H1 (cell line): ENCODE measurements around the gene SLC25A21. TPM values are rescaled to one million over a fixed set of nuclear protein-coding genes. Genes with fewer than 3 reads are reported as not detected.

Experiments used
- ASH2L ChIP-seq: fragments of 200-600, 300-600 bp; sonication (generic); IDR thresholded peaks from one replicate; pipeline ENCODE4 v1.7.1; 2017; ENCODE audit warnings: low read length
- CHD1 ChIP-seq: IDR thresholded peaks from 2 replicates; pipeline ENCODE4 v1.6.1; 2012; ENCODE audit warnings: low read depth, low read length, improper control_type of control experiment
- CTCF ChIP-seq, 3 experiments: IDR thresholded peaks; 1 replicate in 2 of 3; 2 replicates in 1 of 3; pipeline versions ENCODE4 v1.5.1 to v1.6.1; 2011; ENCODE audit warnings: low read length in 3 of 3, mild to moderate bottlenecking in 3 of 3, inconsistent platforms in 2 of 3, low read depth in 1 of 3, moderate library complexity in 1 of 3; ENCODE audit not compliant: insufficient read depth in 1 of 3; ENCODE audit errors: control extremely low read depth in 1 of 3
- E2F6 ChIP-seq: IDR thresholded peaks from 2 replicates; pipeline ENCODE4 v1.6.1; 2012; ENCODE audit warnings: inconsistent platforms
- EGR1 ChIP-seq: IDR thresholded peaks from 2 replicates; pipeline ENCODE4 v1.6.1; 2011; ENCODE audit warnings: low read depth, low read length, borderline replicate concordance
- GTF2F1 ChIP-seq: IDR thresholded peaks from 2 replicates; pipeline ENCODE4 v1.6.1; 2012; ENCODE audit warnings: low read depth, low read length, improper control_type of control experiment, borderline replicate concordance
- KDM1A ChIP-seq: fragments of 200-600, 300-600 bp; sonication (generic); IDR thresholded peaks from 2 replicates; pipeline ENCODE4 v1.7.1; 2016; ENCODE audit warnings: mild to moderate bottlenecking, low read length, borderline replicate concordance
- KDM5A ChIP-seq: fragments of 200-600 bp; IDR thresholded peaks from 2 replicates; pipeline ENCODE4 v1.7.1; 2012; ENCODE audit warnings: mild to moderate bottlenecking, low read length, inconsistent platforms, mixed read lengths
- MAX ChIP-seq: IDR thresholded peaks from 2 replicates; pipeline ENCODE4 v1.6.1; 2012; ENCODE audit warnings: inconsistent platforms
- RBBP5 ChIP-seq: IDR thresholded peaks from 2 replicates; pipeline ENCODE4 v1.7.1; 2012; ENCODE audit warnings: low read depth, mild to moderate bottlenecking, inconsistent platforms, low read length, moderate library complexity, borderline replicate concordance
- SP2 ChIP-seq: IDR thresholded peaks from 2 replicates; pipeline ENCODE4 v1.6.1; 2012; ENCODE audit warnings: mild to moderate bottlenecking, low read length, inconsistent platforms
- polyA plus RNA-seq, 7 experiments: library from polyadenylated mRNA; depleted of rRNA in 3 of 7; stranded (reverse) in 5 of 7; unstranded in 2 of 7; fragments of >200 nt in 5 of 7; fragments of 200-250 nt in 2 of 7; gene quantifications; 1 replicate in 5 of 7; 2 replicates in 1 of 7; 4 replicates in 1 of 7; pipeline versions ENCODE4 v1.2.1 to v1.2.3, GENCODE V29; 2011 to 2013; ENCODE audit warnings: missing spikeins in 2 of 7, mixed read lengths in 2 of 7
- total RNA-seq: library from RNA; stranded (reverse); fragmentation: NEBNext Ultra II Directional; extraction: Animal tissue kit (Norgen Biotek cat#: 25700); gene quantifications from 2 replicates; pipeline ENCODE4 v1.2.1, GENCODE V29; 2021

The SLC25A21 gene
- total and polyA plus RNA-seq, 2 of the 8 experiments (the other 6 are each of a cell fraction or from before 2014, with no cell fraction given): 6.9 to 15.7 TPM

GRCh38 chr14:36661506-36662257, 510.7 kb downstream of the SLC25A21 start, which contains the start of gene PAX9 (continued):
- no peak; the same call in 1 of the 2 replicates for TF ChIP-seq RBBP5
- peak; percentile 84 for TF ChIP-seq ASH2L
- no peak for TF ChIP-seq CHD1
- TF ChIP-seq SP2: no peak; the same call in 1 of the 2 replicates
- no peak for TF ChIP-seq CTCF (IDR thresholded peaks at IDR 0.05; ENCODE audit: control extremely low read depth in 1 of 3, insufficient read depth in 1 of 3, low read depth in 1 of 3, low read length in 3 of 3)
- peak; percentile 84 for TF ChIP-seq EGR1
- no peak for TF ChIP-seq GTF2F1
- no peak for TF ChIP-seq MAX
- no peak for TF ChIP-seq KDM5A
- TF ChIP-seq E2F6: no peak
- TF ChIP-seq KDM1A: no peak
